WTC11 (cell line): ENCODE measurements around the gene LRRC74A.
"Not testable (repeated sequence)": the region's sequence is repeated elsewhere in the genome, so short reads cannot be mapped to it uniquely, and the experiment has no call there.

Source experiments
- ESRRA ChIP-seq: sonication (generic); formaldehyde crosslinking; IDR thresholded peaks from 2 replicates; pipeline ENCODE4 v1.8.1; 2022; ENCODE audit warnings: mild to moderate bottlenecking, missing genetic modification reagents, borderline replicate concordance
- NFYB ChIP-seq: sonication (generic); formaldehyde crosslinking; conservative IDR thresholded peaks from 2 replicates; pipeline ENCODE4 v1.8.0; 2022; ENCODE audit warnings: low read depth, missing genetic modification reagents
- USF2 ChIP-seq: sonication (generic); formaldehyde crosslinking; IDR thresholded peaks from 2 replicates; pipeline ENCODE4 v1.8.1; 2023; ENCODE audit warnings: mild to moderate bottlenecking, missing genetic modification reagents, moderate library complexity

- not testable (repeated sequence) for TF ChIP-seq ESRRA (CRISPR knock-in tag); NFYB; USF2 (CRISPR knock-in tag)
These were observed 71.8 kb downstream of the LRRC74A start for GRCh38 chr14:76898006-76898405.
